CD4-positive, alpha-beta T cell treated with Interleukin-6 for 4 hours (primary cell): Measurements from ENCODE around the gene GRHPR.
A peak's percentile ranks its signal among the peaks of the same experiment; 100 is the strongest.
"Not testable (repeated sequence)": the region's sequence is repeated elsewhere in the genome, so short reads cannot be mapped to it uniquely, and the experiment has no call there.

ENCODE experiments used
- DNase-seq: peaks from one replicate; pipeline ENCODE4 v3.0.0-alpha.2; 2020; ENCODE audit warnings: mixed read lengths

GRHPR gene

GRCh38 chr9:37451628-37452027 lies 29.1 kb downstream of the GRHPR start:
- DNase-seq = no peak

DNA sequence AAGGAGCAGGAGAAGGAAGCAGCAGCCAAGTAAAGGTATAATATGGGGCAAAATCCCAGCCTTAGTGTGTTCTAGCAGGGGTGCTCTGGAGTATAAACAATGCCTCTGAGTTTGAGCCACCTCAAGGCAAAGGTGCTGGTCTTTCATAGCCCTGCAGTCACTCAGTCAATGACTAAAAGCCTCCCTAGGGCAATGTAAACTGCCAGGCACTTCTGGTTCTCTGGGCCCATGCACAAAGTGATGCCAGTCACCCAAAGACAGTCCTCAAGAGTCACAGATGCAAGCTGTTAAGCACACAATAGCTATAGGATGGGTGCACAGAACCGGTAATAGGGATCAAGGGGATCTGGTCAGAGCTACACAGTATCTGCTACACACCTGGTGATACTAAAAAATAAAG lies 30.1 kb downstream of the GRHPR start:
- no peak for DNase-seq

GRCh38 chr9:37453827-37454226 lies 31.3 kb downstream of the GRHPR start:
- DNase-seq = no peak

- DNase-seq = no peak
Observed at GRCh38 chr9:37454238-37454637, 31.7 kb downstream of the GRHPR start.

GRCh38 chr9:37455884-37456647 lies 33.6 kb downstream of the GRHPR start:
- no peak for DNase-seq

GRCh38 chr9:37456817-37457216 lies 34.3 kb downstream of the GRHPR start:
- no peak for DNase-seq

DNA sequence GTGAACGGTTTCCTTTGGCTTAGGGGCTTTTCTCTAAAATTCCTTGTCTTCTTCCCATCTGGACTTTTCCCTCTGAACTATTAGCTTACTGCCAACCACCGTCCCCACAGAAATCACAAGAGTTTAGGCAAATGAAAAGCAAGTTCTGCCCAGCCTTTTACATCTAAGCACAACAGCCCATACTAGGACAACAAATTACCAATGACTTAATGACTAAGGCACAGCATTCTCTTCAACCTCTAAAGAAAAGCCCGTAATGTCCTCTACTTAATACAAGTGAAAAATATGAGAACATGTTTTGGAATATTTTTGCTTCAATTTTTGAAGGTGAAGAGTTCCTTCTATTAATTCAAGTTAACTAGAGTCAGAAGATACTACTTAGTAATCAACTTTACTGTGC lies 41.5 kb downstream of the GRHPR start:
- no peak for DNase-seq

DNA sequence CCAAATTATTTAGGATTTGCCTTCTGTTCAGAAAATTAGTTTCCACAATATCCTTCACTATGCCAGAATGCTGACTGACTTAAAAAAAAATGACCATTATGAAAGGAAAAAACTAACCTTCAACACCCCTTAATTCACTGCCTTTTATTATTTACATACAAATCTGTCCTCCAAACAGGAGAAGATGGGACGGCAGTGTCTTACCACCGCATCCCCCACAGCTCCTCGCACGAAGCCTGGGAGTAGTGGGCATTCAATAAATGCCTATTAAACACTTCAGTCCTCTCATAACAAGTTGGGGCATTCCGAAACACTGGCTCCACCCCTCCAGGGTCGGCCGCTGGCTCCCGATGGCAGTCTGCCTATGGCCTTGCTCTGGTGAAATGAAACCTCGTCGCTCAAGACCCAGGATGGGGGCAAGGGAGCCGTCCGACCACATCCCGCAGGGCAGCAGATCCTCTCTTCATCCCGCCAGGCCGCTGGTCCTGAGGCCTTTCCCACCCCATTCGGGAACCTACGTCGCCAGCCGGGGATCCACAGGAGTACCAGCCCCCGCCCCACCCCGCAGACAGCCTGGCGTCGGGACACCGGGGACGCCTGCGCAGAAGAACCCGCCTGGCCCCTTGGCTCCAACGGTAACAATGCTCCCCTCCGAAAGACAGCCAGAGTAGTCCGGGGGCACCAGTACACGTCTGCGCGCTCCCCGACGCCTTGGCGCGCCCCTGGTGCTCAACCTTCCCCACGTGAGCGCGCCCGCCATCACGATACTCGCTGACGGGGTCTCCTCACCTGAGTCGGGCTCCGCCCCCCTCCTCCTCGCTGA lies 42.1 kb downstream of the GRHPR start:
- DNase-seq = peak; percentile 59

GRCh38 chr9:37465249-37466036 lies 42.9 kb downstream of the GRHPR start, which contains the start of gene ZBTB5:
TSS of gene ZBTB5 (minus strand) at chr9:37465450. CDS start at chr9:37442551, 22,899 bp downstream.
- DNase-seq = peak; percentile 99

GRCh38 chr9:37466037-37466709 lies 43.7 kb downstream of the GRHPR start:
- peak; percentile 14 for DNase-seq

DNA sequence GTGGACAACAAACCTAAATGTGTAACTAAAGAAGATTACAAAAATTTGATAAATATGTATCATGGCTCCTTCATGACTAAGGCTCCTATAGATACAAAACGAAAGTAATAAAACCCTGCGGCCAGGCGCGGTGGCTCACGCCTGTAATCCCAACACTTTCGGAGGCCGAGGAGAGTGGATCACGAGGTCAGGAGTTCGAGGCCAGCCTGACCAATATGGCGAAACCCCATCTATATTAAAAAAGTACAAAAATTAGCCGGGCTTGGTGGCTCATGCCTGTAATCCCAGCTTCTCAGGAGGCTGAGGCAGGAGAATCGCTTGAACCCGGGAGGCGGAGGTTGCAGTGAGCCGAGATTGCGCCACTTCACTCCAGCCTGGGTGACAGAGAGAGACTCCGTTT lies 45.0 kb downstream of the GRHPR start:
- not testable (repeated sequence) for DNase-seq

- no peak for DNase-seq
Observed at GRCh38 chr9:37468620-37469019, 46.1 kb downstream of the GRHPR start.

- no peak for DNase-seq
Observed at GRCh38 chr9:37471942-37472684, 49.6 kb downstream of the GRHPR start.

DNA sequence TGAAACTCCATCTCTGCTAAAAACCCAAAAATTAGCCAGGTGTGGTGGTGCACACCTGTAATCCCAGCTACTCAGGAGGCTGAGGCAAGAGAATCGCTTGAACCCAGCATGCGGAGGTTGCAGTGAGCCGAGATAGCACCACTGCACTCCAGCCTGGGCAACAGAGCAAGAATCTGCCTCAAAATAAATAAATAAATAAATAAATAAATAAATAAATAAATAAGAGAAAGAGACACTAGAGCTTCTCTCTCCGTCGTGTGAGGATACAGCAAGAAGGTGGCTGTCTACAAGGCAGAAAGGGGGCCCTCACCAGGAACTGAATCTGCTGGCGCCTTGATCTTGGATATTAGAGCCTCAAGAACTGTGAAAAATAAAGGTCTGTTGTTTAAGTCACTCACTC lies 51.5 kb downstream of the GRHPR start:
- not testable (repeated sequence) for DNase-seq

- no peak for DNase-seq
Observed at GRCh38 chr9:37474438-37474837, 51.9 kb downstream of the GRHPR start.

DNA sequence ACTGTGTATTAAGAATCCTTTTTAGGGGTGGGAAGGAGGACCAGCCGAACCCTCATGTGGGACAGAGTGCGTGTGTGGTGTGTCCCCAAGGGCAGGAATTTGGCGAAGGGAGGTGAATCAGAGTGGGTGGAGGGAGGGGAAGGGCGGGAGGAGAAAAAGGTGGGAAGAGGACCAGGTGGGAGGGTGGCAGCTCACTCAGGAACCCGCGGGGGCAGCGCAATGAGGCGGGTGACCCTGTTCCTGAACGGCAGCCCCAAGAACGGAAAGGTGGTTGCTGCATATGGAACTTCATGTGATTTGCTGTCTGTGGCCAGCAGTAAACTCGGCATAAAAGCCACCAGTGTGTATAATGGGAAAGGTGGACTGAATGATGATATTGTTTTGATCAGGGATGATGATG lies 54.4 kb downstream of the GRHPR start:
- no peak for DNase-seq

DNA sequence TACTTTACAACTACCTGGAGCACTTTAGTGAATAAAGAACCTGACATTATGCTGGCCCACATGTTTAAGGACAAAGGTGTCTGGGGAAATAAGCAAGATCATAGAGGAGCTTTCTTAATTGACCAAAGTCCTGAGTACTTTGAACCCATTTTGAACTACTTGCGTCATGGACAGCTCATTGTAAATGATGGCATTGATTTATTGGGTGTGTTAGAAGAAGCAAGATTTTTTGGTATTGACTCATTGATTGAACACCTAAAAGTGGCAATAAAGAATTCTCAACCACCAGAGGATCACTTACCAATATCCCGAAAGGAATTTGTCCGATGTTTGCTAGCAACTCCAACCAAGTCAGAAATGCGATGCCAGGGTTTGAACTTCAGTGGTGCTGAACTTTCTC lies 54.9 kb downstream of the GRHPR start:
- DNase-seq = not testable (repeated sequence)

- not testable (repeated sequence) for DNase-seq
Observed at GRCh38 chr9:37477987-37478619, 55.6 kb downstream of the GRHPR start.

- DNase-seq = no peak
Observed at GRCh38 chr9:37480759-37481158, 58.3 kb downstream of the GRHPR start.

DNA sequence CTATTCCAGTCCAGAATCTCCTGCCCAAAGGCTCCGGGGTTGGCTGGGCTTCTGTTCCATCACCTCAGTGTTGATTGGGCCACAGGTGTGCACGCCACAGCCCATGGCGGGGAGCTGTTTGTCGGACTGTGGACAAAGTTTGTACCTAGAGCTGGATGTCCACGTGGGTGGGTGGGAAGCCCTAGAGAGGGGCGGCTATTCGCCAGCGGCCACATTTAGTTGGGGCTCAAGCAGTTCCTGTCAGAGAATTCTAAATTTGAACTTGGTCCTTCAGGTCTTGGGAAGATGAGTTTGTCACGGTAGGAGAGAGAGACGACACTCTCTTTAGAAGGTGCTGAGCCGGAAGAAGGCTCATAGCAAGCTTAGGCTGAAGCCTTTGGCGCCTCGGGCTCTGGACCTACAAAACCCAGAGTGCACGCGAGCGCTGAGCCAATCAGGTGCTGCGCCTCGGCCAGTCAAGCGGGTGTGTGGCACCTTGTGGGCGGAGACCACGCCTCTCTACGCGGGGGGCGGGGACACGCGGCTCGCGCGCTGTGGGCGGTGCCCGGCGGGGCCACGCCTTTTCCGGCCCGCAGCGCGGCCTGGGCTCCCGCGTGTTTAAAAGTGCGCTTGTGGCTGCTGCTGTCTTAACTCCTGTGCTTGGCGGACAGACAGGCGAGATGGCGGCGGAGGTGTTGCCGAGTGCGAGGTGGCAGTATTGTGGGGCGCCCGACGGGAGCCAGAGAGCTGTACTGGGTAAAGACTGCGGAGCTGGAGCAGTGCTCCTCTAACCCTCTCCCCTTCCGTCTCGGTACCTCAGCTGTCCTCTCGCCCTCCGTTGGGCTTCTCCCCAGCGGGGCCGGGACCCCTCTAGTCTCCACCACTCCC lies 63.1 kb downstream of the GRHPR start, which contains the start of gene POLR1E:
Gene POLR1E, plus strand, starts transcription at position 560 of the 867 bp plus-strand sequence. Its CDS starts 100 bp downstream, at position 660.
- DNase-seq = peak; percentile 97
